Mesodermal cell (in vitro differentiated cells): ENCODE data around the gene BPIFB6.

Experiments used
- H3K27ac ChIP-seq: 2 replicates; pipeline ENCODE4 v1.7.0; 2013; ENCODE audit warnings: mild to moderate bottlenecking, low read depth, low read length, moderate library complexity; ENCODE audit not compliant: severe bottlenecking
- H3K36me3 ChIP-seq: 2 replicates; pipeline ENCODE4 v1.7.1; 2013; ENCODE audit warnings: mild to moderate bottlenecking, low read length, moderate library complexity; ENCODE audit not compliant: control insufficient read depth, insufficient read depth
- H3K4me1 ChIP-seq: one replicate; pipeline ENCODE4 v1.7.1; 2013; ENCODE audit warnings: mild to moderate bottlenecking, low read length; ENCODE audit not compliant: insufficient read depth, control insufficient read depth, poor library complexity, severe bottlenecking
- H3K4me3 ChIP-seq: 2 replicates; pipeline ENCODE4 v1.7.0; 2013; ENCODE audit warnings: low read length, control low read depth, mild to moderate bottlenecking; ENCODE audit not compliant: insufficient read depth, poor library complexity, severe bottlenecking; ENCODE audit errors: extremely low read depth
- H3K9me3 ChIP-seq: 2 replicates; pipeline ENCODE4 v1.7.1; 2013; ENCODE audit warnings: mild to moderate bottlenecking, low read length, moderate library complexity; ENCODE audit not compliant: control insufficient read depth
- WGBS, 2 experiments: methylation state at CpG; one replicate each; pipeline ENCODE4 v1.1.5; 2013; ENCODE audit warnings: missing lambda C conversion rate in 2 of 2; ENCODE audit not compliant: insufficient coverage in 2 of 2; 5-methylcytosine and 5-hydroxymethylcytosine counted together

BPIFB6 gene

GRCh38 chr20:33068251-33068939 lies 36.9 kb downstream of the BPIFB6 start:
- Histone ChIP-seq H3K4me3 (no peak overlapping the region), H3K36me3 (no peaks in the 10 kb centered on the region), H3K27ac (no peak overlapping the region), H3K9me3 (no peaks in the 10 kb centered on the region), H3K4me1 (no peaks in the 10 kb centered on the region)
- 85 to 90% methylated on average over 9 to 10 of the region's 12 CpGs for WGBS, 2 experiments

- 92 to 93% methylated on average over 8 to 9 of the region's 9 CpGs for WGBS, 2 experiments
- Histone ChIP-seq H3K9me3 (no peaks in the 10 kb centered on the region), H3K4me3 (no peak overlapping the region), H3K4me1 (no peaks in the 10 kb centered on the region), H3K36me3 (no peaks in the 10 kb centered on the region), H3K27ac (no peak overlapping the region)
Observed at GRCh38 chr20:33069673-33070072, 38.2 kb downstream of the BPIFB6 start.

- no peaks in the 10 kb centered on the region for H3K9me3 ChIP-seq
- H3K4me1 ChIP-seq: peaks cover 3% of the 10 kb centered on the region
- H3K4me3 ChIP-seq: no peak overlapping the region
- no peaks in the 10 kb centered on the region for H3K36me3 ChIP-seq
- 89 to 91% methylated on average over 14 to 17 of the region's 19 CpGs for WGBS, 2 experiments
- H3K27ac ChIP-seq: no peak overlapping the region
Observed at GRCh38 chr20:33070111-33071053, 38.9 kb downstream of the BPIFB6 start.

- Histone ChIP-seq H3K9me3 (no peaks in the 10 kb centered on the region), H3K4me1 (peaks cover 9% of the 10 kb centered on the region), H3K4me3 (no peak overlapping the region), H3K27ac (no peak overlapping the region), H3K36me3 (no peaks in the 10 kb centered on the region)
- WGBS, 2 experiments: 58 to 83% methylated on average over 2 to 4 of the region's 5 CpGs
Observed at GRCh38 chr20:33071198-33071597, 39.8 kb downstream of the BPIFB6 start.

- Histone ChIP-seq H3K4me1 (peaks cover 10% of the 10 kb centered on the region), H3K27ac (no peak overlapping the region), H3K9me3 (no peaks in the 10 kb centered on the region), H3K4me3 (no peak overlapping the region), H3K36me3 (no peaks in the 10 kb centered on the region)
- WGBS, 2 experiments: 82 to 96% methylated on average over 3 of the region's 4 CpGs
Observed at GRCh38 chr20:33072362-33072761, 40.9 kb downstream of the BPIFB6 start.

GRCh38 chr20:33072813-33073212 lies 41.4 kb downstream of the BPIFB6 start:
- H3K9me3 ChIP-seq: no peaks in the 10 kb centered on the region
- 100% methylated on average over 2 of the region's 2 CpGs for WGBS, 2 experiments
- H3K4me1 ChIP-seq: peaks cover 10% of the 10 kb centered on the region
- no peak overlapping the region for H3K27ac ChIP-seq
- H3K36me3 ChIP-seq: no peaks in the 10 kb centered on the region
- no peak overlapping the region for H3K4me3 ChIP-seq

GRCh38 chr20:33074675-33075074 lies 43.2 kb downstream of the BPIFB6 start:
- Histone ChIP-seq H3K9me3 (no peaks in the 10 kb centered on the region), H3K36me3 (no peaks in the 10 kb centered on the region), H3K4me3 (no peak overlapping the region), H3K27ac (no peak overlapping the region), H3K4me1 (peaks cover 10% of the 10 kb centered on the region)
- WGBS, 2 experiments: 85 to 95% methylated on average over 2 of the region's 2 CpGs

GRCh38 chr20:33075281-33075680 lies 43.8 kb downstream of the BPIFB6 start:
- no peaks in the 10 kb centered on the region for H3K9me3 ChIP-seq
- WGBS, 2 experiments: 75 to 81% methylated on average over 5 to 6 of the region's 6 CpGs
- no peak overlapping the region for H3K27ac ChIP-seq

GRCh38 chr20:33076662-33077372 lies 45.4 kb downstream of the BPIFB6 start:
- WGBS, 2 experiments: 59 to 63% methylated on average over 4 of the region's 6 CpGs
- no peak overlapping the region for H3K27ac ChIP-seq
- no peak overlapping the region for H3K4me3 ChIP-seq
- H3K36me3 ChIP-seq: no peaks in the 10 kb centered on the region
- H3K9me3 ChIP-seq: no peaks in the 10 kb centered on the region
- H3K4me1 ChIP-seq: peaks cover 10% of the 10 kb centered on the region

More at GRCh38 chr20:33075281-33075680, 43.8 kb downstream of the BPIFB6 start:
- H3K4me1 ChIP-seq: peaks cover 10% of the 10 kb centered on the region
- no peak overlapping the region for H3K4me3 ChIP-seq
- no peaks in the 10 kb centered on the region for H3K36me3 ChIP-seq

- H3K9me3 ChIP-seq: no peaks in the 10 kb centered on the region
Observed at GRCh38 chr20:33079259-33079658, 47.8 kb downstream of the BPIFB6 start, which contains the start of gene BPIFB4. BPIFB4 (plus strand) TSS chr20:33079643; CDS start chr20:33081527, 1,884 bp downstream.

More at GRCh38 chr20:33079259-33079658, 47.8 kb downstream of the BPIFB6 start, which contains the start of gene BPIFB4:
- WGBS, 2 experiments: 91 to 100% methylated on average over 2 of the region's 2 CpGs
- H3K36me3 ChIP-seq: no peaks in the 10 kb centered on the region
- H3K4me3 ChIP-seq: no peak within 1 kb of the TSS
- H3K4me1 ChIP-seq: peaks cover 10% of the 10 kb centered on the region
- H3K27ac ChIP-seq: no peak within 1 kb of the TSS
